Astrocyte of the spinal cord (primary cell): ENCODE measurements around the gene FGFR1OP2.

ENCODE experiments used
- DNase-seq: peaks from one replicate; pipeline ENCODE4 v3.0.0; 2011; ENCODE audit warnings: low read depth, low spot score
- H3K4me3 ChIP-seq: 2 replicates; pipeline ENCODE4 v1.5.1; 2011; ENCODE audit warnings: low read depth, mild to moderate bottlenecking, low read length, moderate library complexity
- CTCF ChIP-seq: IDR thresholded peaks from 2 replicates; pipeline ENCODE4 v1.5.1; 2012; ENCODE audit warnings: low read depth, mild to moderate bottlenecking, low read length, inconsistent platforms
- in situ Hi-C: cut with HindIII; loops from 2 replicates; pipeline ENCODE4 v1.10.0; 2017; ENCODE audit warnings: low sequenced_read_pairs

The FGFR1OP2 gene

GRCh38 chr12:26982866-26983265, 44.6 kb downstream of the FGFR1OP2 start:
- no peak overlapping the region for H3K4me3 ChIP-seq
- no peak for DNase-seq
- TF ChIP-seq CTCF, result no peak
- in situ Hi-C loops, result no loop called here

GRCh38 chr12:26987634-26988424, 49.6 kb downstream of the FGFR1OP2 start:
- no peak for DNase-seq
- TF ChIP-seq CTCF, result no peak
- H3K4me3 ChIP-seq, result no peak overlapping the region
- in situ Hi-C loops, result no loop called here

DNA sequence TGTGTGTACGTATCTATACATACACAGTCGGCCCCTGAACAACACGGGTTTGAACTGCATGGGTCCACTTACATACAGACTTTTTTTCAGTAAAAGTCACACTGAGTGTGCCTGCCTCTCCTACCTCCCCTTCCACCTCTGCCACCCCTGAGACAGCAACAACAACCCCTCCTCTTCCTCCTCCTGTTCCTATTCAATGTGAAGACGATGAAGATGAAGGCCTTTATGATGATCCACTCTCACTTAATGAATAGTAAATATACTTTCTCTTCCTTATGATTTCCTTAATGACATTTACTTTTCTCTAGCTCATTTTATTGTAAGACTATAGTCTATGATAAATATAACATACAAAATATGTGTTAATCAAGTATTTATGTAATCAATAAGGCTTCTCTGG, 50.4 kb downstream of the FGFR1OP2 start:
- DNase-seq, result no peak
- no peak overlapping the region for H3K4me3 ChIP-seq
- TF ChIP-seq CTCF, result no peak
- in situ Hi-C loops, result no loop called here

DNA sequence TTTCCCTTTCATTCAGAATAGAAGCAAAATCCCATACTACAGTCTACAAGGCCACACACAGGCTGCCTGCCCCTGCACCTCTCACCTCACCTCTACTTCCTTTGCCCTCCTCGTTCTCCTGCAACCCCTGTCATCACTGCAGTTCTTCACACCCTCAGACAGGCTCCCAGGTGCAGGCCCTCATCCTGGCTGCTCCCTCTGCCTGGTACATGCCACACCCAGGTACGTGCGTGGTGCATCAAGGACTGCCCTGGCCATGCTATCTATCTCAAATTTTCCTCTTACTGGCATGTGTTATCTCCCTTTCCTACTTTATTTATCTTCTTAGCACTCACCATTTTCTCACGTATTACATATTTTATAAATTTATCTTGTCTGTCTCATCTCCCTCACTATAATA, 51.6 kb downstream of the FGFR1OP2 start:
- DNase-seq, result no peak
- no peak overlapping the region for H3K4me3 ChIP-seq
- no peak for TF ChIP-seq CTCF
- in situ Hi-C loops, result no loop called here

GRCh38 chr12:26991826-26992225, 53.6 kb downstream of the FGFR1OP2 start:
- no peak for TF ChIP-seq CTCF
- DNase-seq, result no peak
- H3K4me3 ChIP-seq, result no peak overlapping the region
- in situ Hi-C loops, result no loop called here

DNA sequence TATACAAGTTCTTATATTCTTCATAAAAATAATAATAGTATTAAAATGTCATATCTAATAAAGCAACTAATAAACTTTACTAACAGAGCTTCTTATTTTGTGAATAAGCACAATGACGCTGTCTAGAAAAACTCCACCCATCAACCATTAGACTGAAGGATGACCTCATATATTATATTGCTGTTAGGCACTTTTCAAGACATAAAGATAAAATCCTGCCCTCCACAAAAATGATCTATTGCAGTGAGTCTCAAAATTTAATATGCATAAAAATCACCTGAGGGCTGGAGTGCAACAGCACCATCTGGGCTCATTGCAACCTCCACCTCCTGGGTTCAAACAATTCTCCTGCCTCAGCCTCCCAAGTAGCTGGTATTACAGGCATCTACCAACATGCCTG, 55.8 kb downstream of the FGFR1OP2 start:
- in situ Hi-C loops, result no loop called here
- TF ChIP-seq CTCF, result no peak
- H3K4me3 ChIP-seq, result no peak overlapping the region
- DNase-seq, result no peak

DNA sequence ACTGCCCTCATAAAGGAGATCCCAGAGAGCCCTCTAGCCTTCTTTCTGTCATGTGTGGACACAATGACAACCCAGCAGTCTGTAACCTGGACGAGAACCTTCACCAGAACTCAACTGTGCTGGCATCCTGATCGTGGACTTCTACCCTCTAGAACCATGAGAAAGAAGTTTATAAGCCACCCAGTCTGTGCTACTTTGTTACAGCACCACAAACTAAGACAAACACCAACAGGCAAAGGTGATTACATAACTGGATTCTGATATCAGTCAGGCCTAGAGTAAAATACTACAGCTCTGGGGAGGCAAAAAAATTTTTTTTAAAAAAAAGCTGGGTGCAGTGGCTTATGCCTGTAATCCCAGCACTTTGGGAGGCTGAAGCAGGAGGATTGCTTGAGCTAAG, 57.4 kb downstream of the FGFR1OP2 start:
- H3K4me3 ChIP-seq, result no peak overlapping the region
- in situ Hi-C loops, result no loop called here
- TF ChIP-seq CTCF, result no peak
- DNase-seq, result no peak
